Measurements from ENCODE around the gene HERPUD2.
"Not testable (repeated sequence)": the region's sequence is repeated elsewhere in the genome, so short reads cannot be mapped to it uniquely, and the experiment has no call there.

The HERPUD2 gene

DNA sequence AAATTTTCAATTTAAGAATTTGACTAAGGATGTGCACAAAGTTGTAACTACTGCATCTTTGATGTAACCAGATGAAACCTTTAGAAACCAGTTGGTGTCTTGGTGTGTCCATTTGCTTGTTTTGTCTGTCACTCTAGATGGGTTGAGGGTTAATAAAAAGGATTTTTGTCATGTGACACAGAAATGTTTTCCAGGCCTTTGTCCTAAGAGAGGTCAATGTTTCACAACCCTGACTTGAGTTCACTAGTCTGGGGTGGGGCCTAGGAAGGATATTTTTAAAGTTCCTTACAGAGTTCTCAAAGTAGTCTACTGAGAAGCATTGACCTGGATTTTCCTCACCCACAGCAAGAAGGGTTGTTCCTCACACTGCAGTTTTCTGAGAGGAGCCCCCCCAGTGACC, 90.3 kb downstream of the HERPUD2 start:
- no peak for DNase-seq

DNA sequence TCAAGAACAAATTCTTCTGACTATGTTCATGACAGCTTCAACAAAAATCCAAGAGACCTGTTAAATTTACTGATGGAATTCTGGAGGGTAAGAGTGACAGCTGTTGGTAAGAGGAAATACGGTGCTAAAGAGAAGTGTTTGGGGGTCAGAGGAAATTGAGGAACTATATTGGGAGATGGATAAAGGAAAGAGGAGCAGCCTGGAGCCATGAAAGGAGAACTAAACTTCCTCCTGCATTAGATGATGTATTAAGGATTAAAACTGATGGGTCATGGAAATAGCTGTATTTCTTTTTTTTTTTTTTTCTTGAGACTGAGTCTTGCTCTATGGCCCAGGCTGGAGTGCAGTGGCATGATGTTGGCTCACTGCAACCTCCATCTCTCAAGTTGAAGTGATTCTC, 95.3 kb downstream of the HERPUD2 start:
- DNase-seq = no peak

DNA sequence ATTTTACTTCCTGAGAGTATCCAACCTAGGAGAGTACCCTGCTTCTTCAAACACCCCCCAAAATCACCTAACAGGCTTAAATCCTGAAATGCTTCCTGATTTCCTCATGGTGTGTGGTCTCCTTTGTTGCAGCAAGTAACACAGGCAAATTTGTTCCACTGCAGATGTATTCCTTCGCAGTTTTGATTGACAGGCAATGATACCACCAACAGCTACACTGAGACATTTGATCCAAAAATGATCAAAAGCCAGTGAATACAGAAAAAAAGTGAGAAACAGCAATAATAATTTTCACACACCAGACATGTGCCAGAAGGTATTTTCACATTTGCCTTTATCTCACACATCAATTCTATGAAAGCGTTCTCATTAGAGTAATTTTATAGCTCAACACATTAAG, 95.9 kb downstream of the HERPUD2 start:
- no peak for DNase-seq

DNA sequence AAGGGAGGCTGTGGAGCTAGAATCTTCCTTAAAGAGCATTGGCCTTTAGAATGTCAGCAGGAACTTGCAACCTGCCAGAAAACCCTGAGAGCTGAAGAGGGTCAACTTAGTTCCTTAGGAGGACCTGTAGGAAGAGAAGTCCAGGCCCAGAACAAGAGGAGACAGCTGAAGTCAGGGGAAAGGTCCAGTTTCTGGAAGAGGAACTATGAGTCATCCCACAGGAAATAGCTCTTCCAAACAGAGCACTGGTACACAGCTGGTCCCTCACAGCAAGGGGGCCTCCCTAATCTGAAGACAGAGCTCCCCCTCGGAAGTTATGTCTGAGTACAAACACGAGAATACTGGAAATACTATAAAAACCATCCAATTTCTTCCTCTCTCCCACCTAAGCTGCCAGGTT, 98.9 kb downstream of the HERPUD2 start:
- DNase-seq = no peak

DNA sequence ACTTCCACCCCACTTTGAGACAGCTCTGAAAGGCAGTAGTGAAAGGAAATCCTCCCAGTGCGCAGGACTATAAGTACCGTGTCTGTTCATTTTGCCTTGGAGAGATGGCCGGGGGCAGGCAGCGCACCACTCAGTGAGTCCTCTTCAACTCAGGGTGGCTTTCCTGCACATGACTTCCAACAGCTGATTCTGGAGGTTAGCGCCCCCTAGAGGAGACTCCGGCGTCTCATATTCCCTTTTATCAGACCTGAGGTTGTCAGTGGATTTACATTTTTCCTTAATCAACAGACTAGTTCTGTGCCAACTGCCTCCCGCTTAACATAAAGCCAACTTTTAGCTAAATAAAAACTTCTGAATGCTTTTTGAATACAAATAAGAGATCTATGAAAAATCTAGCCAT, 101.0 kb downstream of the HERPUD2 start:
- DNase-seq = no peak

DNA sequence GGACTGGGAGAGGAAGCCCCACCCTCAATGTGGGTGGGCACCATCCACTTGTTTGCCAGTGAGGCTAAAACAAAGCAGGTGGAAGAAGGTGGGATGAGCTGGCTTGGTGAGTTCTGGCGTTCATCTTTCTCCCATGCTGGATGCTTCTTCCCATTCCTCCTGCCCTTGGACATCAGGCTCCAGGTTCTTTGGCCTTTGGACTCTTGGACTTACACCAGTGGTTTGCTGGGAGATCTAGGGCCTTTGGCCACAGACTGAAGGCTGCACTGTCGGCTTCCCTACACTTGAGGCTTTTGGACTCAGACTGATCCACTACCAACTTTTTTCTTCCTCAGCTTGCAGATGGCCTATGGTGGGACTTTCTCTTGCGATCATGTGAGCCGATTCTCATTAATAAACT, 106.3 kb downstream of the HERPUD2 start:
- no peak for DNase-seq

DNA sequence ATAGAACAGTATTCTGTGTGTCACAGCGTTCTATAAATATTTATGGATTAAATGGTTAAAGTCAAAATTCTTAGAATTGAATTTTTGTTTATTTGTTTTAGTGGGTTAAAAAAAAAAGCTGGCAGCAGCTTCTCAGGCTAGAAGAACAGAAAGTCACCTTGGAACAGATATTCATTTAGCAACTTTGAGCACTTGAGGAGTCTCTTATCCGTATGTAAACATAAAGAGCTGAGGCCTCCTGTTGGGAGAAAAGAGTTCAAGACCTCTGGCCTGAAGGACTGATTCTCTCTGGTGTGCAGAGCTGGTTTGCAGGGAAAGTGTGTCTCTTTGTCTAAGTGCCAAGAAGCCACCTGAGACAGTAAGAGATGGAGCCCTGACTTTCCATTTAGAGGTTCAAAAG, 109.9 kb downstream of the HERPUD2 start:
- DNase-seq = no peak

DNA sequence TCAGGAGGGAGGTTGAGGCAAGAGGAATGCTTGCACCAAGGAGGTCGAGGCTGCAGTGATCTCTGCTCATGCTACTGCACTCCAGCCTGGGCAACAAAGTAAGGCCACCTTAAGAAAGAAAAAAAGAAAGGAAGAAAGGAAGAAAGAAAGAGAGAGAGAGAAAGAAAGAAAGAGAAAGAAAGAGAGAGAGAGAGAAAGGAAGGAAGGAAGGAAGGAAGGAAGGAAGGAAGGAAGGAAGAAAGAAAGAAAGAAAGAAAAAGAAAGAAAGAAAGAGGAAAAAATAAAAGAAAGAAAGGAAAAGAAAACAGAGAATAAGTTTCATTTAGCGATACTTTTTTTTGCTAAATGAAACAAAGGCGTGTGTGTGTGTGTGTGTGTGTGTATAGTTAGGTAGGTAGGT, 110.4 kb downstream of the HERPUD2 start:
- DNase-seq = not testable (repeated sequence)
